Endothelial cell of umbilical vein (primary cell): ENCODE measurements around the gene RP2. TPM values are rescaled to one million over a fixed set of nuclear protein-coding genes. Genes with fewer than 3 reads are reported as not detected.

Experiments used
- BruUV-seq: library from RNA; stranded (reverse); fragments of 400-500 nt; replicated peaks from 2 replicates; lab custom pipeline; 2021; lab: Mats Ljungman, UMichigan
- CTCF ChIA-PET: fragments of 300-600, 350-600 bp; sonication (Branson Sonifier 250); formaldehyde crosslinking; loops from one replicate; lab custom pipeline; 2021; ENCODE audit warnings: antibody characterized with exemption, inconsistent platforms; lab: Charles Lee
- POLR2A ChIA-PET: fragments of 300-600, 350-600 bp; sonication (Branson Sonifier 250); formaldehyde crosslinking; loops from one replicate; lab custom pipeline; 2021; ENCODE audit warnings: antibody characterized with exemption, inconsistent platforms; lab: Charles Lee
- DNase-seq: peaks from one replicate; pipeline ENCODE4 v3.0.0-alpha.2; 2011; ENCODE audit warnings: low read depth, low spot score
- FAIRE-seq: peaks from 2 replicates; lab custom pipeline; 2011; peaks lifted over from hg19 to GRCh38; lab: Jason Lieb, UNC
- H2AFZ ChIP-seq: 2 replicates; pipeline ENCODE4 v1.6.0; 2012; ENCODE audit warnings: low read depth, low read length, control low read depth, inconsistent platforms
- H3K27ac ChIP-seq: 2 replicates; pipeline ENCODE4 v1.5.1; 2011; ENCODE audit warnings: low read depth, mild to moderate bottlenecking, control low read depth, low read length, moderate library complexity; ENCODE audit not compliant: insufficient read depth
- H3K27me3 ChIP-seq, 2 experiments: 2 replicates each; pipeline versions ENCODE4 v1.6.0 to v1.6.1; 2011; ENCODE audit warnings: low read length in 2 of 2, mixed read lengths in 1 of 2; ENCODE audit not compliant: control insufficient read depth in 2 of 2, insufficient read depth in 2 of 2
- H3K36me3 ChIP-seq, 2 experiments: 2 replicates in 1 of 2; 3 replicates in 1 of 2; pipeline ENCODE4 v1.5.1; 2011; ENCODE audit warnings: low read length in 2 of 2, mild to moderate bottlenecking in 1 of 2, moderate library complexity in 1 of 2; ENCODE audit not compliant: control insufficient read depth in 2 of 2, insufficient read depth in 2 of 2; ENCODE audit errors: extremely low read depth in 1 of 2
- H3K4me1 ChIP-seq: 3 replicates; pipeline ENCODE4 v1.5.1; 2011; ENCODE audit warnings: mild to moderate bottlenecking, low read length; ENCODE audit not compliant: control insufficient read depth, insufficient read depth; ENCODE audit errors: extremely low read depth
- H3K4me2 ChIP-seq: 2 replicates; pipeline ENCODE4 v1.6.1; 2011; ENCODE audit warnings: low read length, control low read depth, mixed read lengths; ENCODE audit not compliant: insufficient read depth
- H3K4me3 ChIP-seq, 3 experiments: fragments of 200-600 bp in 1 of 3; sonication (generic), shearing (Covaris generic) in 1 of 3; replicated peaks in 1 of 3; 2 replicates each; pipeline ENCODE4 v1.5.1; 2011 to 2016; ENCODE audit warnings: control low read depth in 3 of 3, low read length in 3 of 3, mild to moderate bottlenecking in 2 of 3, inconsistent platforms in 1 of 3, low read depth in 1 of 3, moderate library complexity in 1 of 3; ENCODE audit not compliant: insufficient read depth in 1 of 3
- H3K79me2 ChIP-seq: 2 replicates; pipeline ENCODE4 v1.6.0; 2012; ENCODE audit warnings: low read length, inconsistent platforms; ENCODE audit not compliant: control insufficient read depth, insufficient read depth
- H3K9ac ChIP-seq: replicated peaks from 2 replicates; pipeline ENCODE3; 2011; ENCODE audit warnings: low read length, control low read depth; ENCODE audit not compliant: insufficient read depth; ENCODE audit errors: extremely low read depth
- H3K9me1 ChIP-seq: replicated peaks from 3 replicates; pipeline ENCODE4 v1.6.0; 2011; ENCODE audit warnings: mild to moderate bottlenecking, low read length; ENCODE audit not compliant: control insufficient read depth, insufficient read depth; ENCODE audit errors: extremely low read depth
- H3K9me3 ChIP-seq: replicated peaks from 2 replicates; pipeline ENCODE4 v1.5.1; 2012; ENCODE audit warnings: low read length, inconsistent platforms; ENCODE audit not compliant: control insufficient read depth, insufficient read depth
- H4K20me1 ChIP-seq: replicated peaks from 2 replicates; pipeline ENCODE3; 2011; ENCODE audit warnings: mild to moderate bottlenecking, low read length; ENCODE audit not compliant: control insufficient read depth, insufficient read depth; ENCODE audit errors: extremely low read depth
- EZH2 ChIP-seq: IDR thresholded peaks from 2 replicates; pipeline ENCODE4 v1.6.1; 2012; ENCODE audit warnings: borderline replicate concordance, low read depth, mild to moderate bottlenecking, moderate library complexity, low read length, inconsistent platforms; ENCODE audit not compliant: severe bottlenecking
- FOS ChIP-seq: IDR thresholded peaks from 2 replicates; pipeline ENCODE4 v1.6.1; 2011; ENCODE audit warnings: mild to moderate bottlenecking, low read length, moderate library complexity, borderline replicate concordance; ENCODE audit not compliant: insufficient read depth
- GATA2 ChIP-seq: IDR thresholded peaks from 2 replicates; pipeline ENCODE4 v1.7.0; 2011; ENCODE audit warnings: low read depth, mild to moderate bottlenecking, moderate library complexity, mixed read lengths, low read length; ENCODE audit not compliant: insufficient read length, insufficient read depth
- JUN ChIP-seq: IDR thresholded peaks from 2 replicates; pipeline ENCODE4 v1.6.1; 2011; ENCODE audit warnings: borderline replicate concordance, low read depth; ENCODE audit not compliant: insufficient read length, insufficient read depth
- MYC ChIP-seq: IDR thresholded peaks from one replicate; pipeline ENCODE4 v1.6.1; 2011; ENCODE audit warnings: mild to moderate bottlenecking, low read depth, low read length
- POLR2A ChIP-seq: IDR thresholded peaks from 2 replicates; pipeline ENCODE4 v1.6.1; 2012; ENCODE audit warnings: low read depth, mild to moderate bottlenecking, control low read depth, low read length
- POLR2AphosphoS5 ChIP-seq: IDR thresholded peaks from 2 replicates; pipeline ENCODE4 v1.6.1; 2012; ENCODE audit warnings: low read depth, mild to moderate bottlenecking, control low read depth, low read length, moderate library complexity; ENCODE audit not compliant: insufficient read depth
- dilution Hi-C: fragments of 300-500 bp; cut with MboI; formaldehyde crosslinking; loops from one replicate; pipeline ENCODE4 v1.15.0; 2019; ENCODE audit warnings: low sequenced_read_pairs; ENCODE audit not compliant: extremely low pct_ligation_motif_present
- intact Hi-C: fragments of 100-400 bp; cut with micrococcal nuclease; formaldehyde crosslinking; loops from one replicate; pipeline ENCODE4 v1.10.0; 2022
- polyA plus RNA-seq, 4 experiments: library from polyadenylated mRNA; depleted of rRNA in 3 of 4; stranded (reverse) in 3 of 4; unstranded in 1 of 4; fragments of >200 nt; gene quantifications; 2 replicates each; pipeline versions ENCODE4 v1.2.1 to v1.2.3, GENCODE V29; 2011 to 2012; ENCODE audit warnings: missing spikeins in 1 of 4
- total RNA-seq: library from RNA; stranded (reverse); gene quantifications from 2 replicates; pipeline ENCODE4 v1.2.3, GENCODE V29; 2021
- TF ChIP-seq, protein P1 (sequence below): IDR thresholded peaks from 2 replicates; pipeline ENCODE4 v1.6.1; 2011; ENCODE audit not compliant: insufficient read depth, insufficient read length
- TF ChIP-seq, protein P2 (sequence below), 2 donors: IDR thresholded peaks; 1 replicate in 1 of 2; 2 replicates in 1 of 2; pipeline ENCODE4 v1.5.1; 2011; ENCODE audit warnings: low read length in 2 of 2, mild to moderate bottlenecking in 2 of 2, moderate library complexity in 2 of 2, control low read depth in 1 of 2, inconsistent platforms in 1 of 2, low read depth in 1 of 2; ENCODE audit not compliant: insufficient read depth in 1 of 2; ENCODE audit errors: extremely low read depth in 1 of 2

The RP2 gene
- total and polyA plus RNA-seq, 2 donors (not counting 3 experiments of a cell fraction or from before 2014, with no cell fraction given) = 7.4 to 20.5 TPM

DNA sequence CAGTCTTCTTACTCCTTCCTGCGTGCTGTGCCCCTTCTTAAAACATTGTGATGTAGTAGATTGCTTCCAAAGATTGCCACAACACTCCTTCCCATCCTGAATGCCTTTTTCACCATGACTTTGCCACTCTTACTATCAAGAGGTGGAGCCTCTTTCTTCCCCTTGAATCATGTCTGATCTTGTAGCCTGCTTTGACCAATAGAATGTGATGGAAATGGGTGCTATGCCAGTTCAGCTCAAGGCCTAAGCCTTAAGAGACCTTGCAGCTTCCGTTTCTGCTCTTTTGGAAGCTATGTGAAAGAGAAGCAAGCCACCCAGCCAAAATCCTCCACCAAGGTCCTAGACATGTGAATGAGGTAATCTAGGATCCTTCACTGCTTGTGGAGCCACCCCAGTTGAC, 31.6 kb upstream of the RP2 start:
- Histone ChIP-seq H2AFZ (no peak overlapping the region), H3K4me3 (no peak overlapping the region), H3K27ac (no peak overlapping the region), H3K9me1 (no peaks in the 10 kb centered on the region), H3K9me3 (no peaks in the 10 kb centered on the region), H3K4me2 (no peak overlapping the region), H3K9ac (no peak overlapping the region), H3K27me3 (no peaks in the 10 kb centered on the region), H3K4me1 (no peaks in the 10 kb centered on the region), H4K20me1 (no peaks in the 10 kb centered on the region), H3K79me2 (no peaks in the 10 kb centered on the region), H3K36me3 (no peaks in the 10 kb centered on the region)
- FAIRE-seq (no peak), DNase-seq (no peak)
- intact Hi-C loops (no loop called here), dilution Hi-C loops (no loop called here)
- ChIA-PET CTCF (interaction anchor here (0.9 to 1.0 kb wide), 2 partner anchors 218 to 225 kb away, joined by 3 read pairs; no protein-coding TSS in a partner anchor), POLR2A (no interaction called here)
- TF ChIP-seq POLR2AphosphoS5 (no peak), MYC (no peak), POLR2A (no peak), GATA2 (no peak), JUN (no peak), FOS (no peak), EZH2 (no peak)
- TF ChIP-seq, protein P1, sequence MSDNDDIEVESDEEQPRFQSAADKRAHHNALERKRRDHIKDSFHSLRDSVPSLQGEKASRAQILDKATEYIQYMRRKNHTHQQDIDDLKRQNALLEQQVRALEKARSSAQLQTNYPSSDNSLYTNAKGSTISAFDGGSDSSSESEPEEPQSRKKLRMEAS = no peak
- TF ChIP-seq, protein P2, sequence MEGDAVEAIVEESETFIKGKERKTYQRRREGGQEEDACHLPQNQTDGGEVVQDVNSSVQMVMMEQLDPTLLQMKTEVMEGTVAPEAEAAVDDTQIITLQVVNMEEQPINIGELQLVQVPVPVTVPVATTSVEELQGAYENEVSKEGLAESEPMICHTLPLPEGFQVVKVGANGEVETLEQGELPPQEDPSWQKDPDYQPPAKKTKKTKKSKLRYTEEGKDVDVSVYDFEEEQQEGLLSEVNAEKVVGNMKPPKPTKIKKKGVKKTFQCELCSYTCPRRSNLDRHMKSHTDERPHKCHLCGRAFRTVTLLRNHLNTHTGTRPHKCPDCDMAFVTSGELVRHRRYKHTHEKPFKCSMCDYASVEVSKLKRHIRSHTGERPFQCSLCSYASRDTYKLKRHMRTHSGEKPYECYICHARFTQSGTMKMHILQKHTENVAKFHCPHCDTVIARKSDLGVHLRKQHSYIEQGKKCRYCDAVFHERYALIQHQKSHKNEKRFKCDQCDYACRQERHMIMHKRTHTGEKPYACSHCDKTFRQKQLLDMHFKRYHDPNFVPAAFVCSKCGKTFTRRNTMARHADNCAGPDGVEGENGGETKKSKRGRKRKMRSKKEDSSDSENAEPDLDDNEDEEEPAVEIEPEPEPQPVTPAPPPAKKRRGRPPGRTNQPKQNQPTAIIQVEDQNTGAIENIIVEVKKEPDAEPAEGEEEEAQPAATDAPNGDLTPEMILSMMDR (IDR thresholded peaks at IDR 0.05; ENCODE audit: extremely low read depth in 1 of 2, insufficient read depth in 1 of 2, low read depth in 1 of 2, low read length in 2 of 2) = no peak
- no TSS peak for BruUV-seq
